K562 (cell line): ENCODE data around the gene TUBGCP6. TPM values are rescaled to one million over a fixed set of nuclear protein-coding genes. Genes with fewer than 3 reads are reported as not detected.
A peak's percentile ranks its signal among the peaks of the same experiment; 100 is the strongest.

Source experiments
- ATAC-seq: fragments of 200-7000 bp; cut with Tn5 transposase; 3 replicates; pipeline ENCODE4 v1.9.1; 2020; ENCODE audit warnings: moderate library complexity
- BruUV-seq: library from RNA; stranded (reverse); fragments of 400-500 nt; replicated peaks from 2 replicates; lab custom pipeline; 2021; lab: Mats Ljungman, UMichigan
- CTCF ChIA-PET: fragments of 300-600 bp; formaldehyde crosslinking; extraction: SDS; loops from one replicate; lab custom pipeline; 2021; ENCODE audit warnings: low intra/inter-chr PET ratio; lab: Yijun Ruan, JAX
- POLR2A ChIA-PET: fragments of 300-600, 350-650 bp; sonication (Branson Sonifier 250); formaldehyde crosslinking; extraction: SDS; loops from one replicate; lab custom pipeline; 2021; ENCODE audit warnings: antibody characterized with exemption, inconsistent platforms; lab: Yijun Ruan, JAX
- DNase-seq, 4 experiments: peaks; one replicate each; pipeline versions ENCODE4 v3.0.0 to v3.0.0-alpha.2; 2011 to 2018; ENCODE audit warnings: low spot score in 3 of 4, mixed read lengths in 3 of 4; ENCODE audit errors: extremely low read depth in 1 of 4
- FAIRE-seq: peaks from 2 replicates; lab custom pipeline; 2011; peaks lifted over from hg19 to GRCh38; lab: Jason Lieb, UNC
- H2AFZ ChIP-seq: 2 replicates; pipeline ENCODE4 v1.6.0; 2011; ENCODE audit warnings: low read depth, low read length, control low read depth, inconsistent platforms
- H3K27ac ChIP-seq: fragments of 200-600 bp; 3 replicates; pipeline ENCODE4 v1.8.0; 2011; ENCODE audit warnings: low read depth, mild to moderate bottlenecking, control low read depth, inconsistent platforms, low read length, moderate library complexity, mixed read lengths; ENCODE audit errors: extremely low read depth
- H3K27me3 ChIP-seq, 2 experiments: fragments of 300-600 bp in 1 of 2; 2 replicates in 1 of 2; 3 replicates in 1 of 2; pipeline versions ENCODE4 v1.6.0 to v1.8.0; 2011; ENCODE audit warnings: inconsistent platforms in 2 of 2, low read length in 2 of 2, mild to moderate bottlenecking in 1 of 2, mixed read lengths in 1 of 2, moderate library complexity in 1 of 2; ENCODE audit not compliant: control insufficient read depth in 2 of 2, insufficient read depth in 2 of 2
- H3K36me3 ChIP-seq: fragments of 300-600 bp; 3 replicates; pipeline ENCODE4 v1.8.0; 2011; ENCODE audit warnings: mild to moderate bottlenecking, low read length, inconsistent platforms; ENCODE audit not compliant: control insufficient read depth, insufficient read depth
- H3K4me1 ChIP-seq, 2 experiments: fragments of 200-600 bp in 1 of 2; replicated peaks in 1 of 2; 2 replicates in 1 of 2; 3 replicates in 1 of 2; pipeline versions ENCODE4 v1.5.1 to v1.8.0; 2011; ENCODE audit warnings: inconsistent platforms in 2 of 2, low read length in 2 of 2, mild to moderate bottlenecking in 1 of 2, mixed read lengths in 1 of 2, moderate library complexity in 1 of 2; ENCODE audit not compliant: control insufficient read depth in 2 of 2, insufficient read depth in 2 of 2
- H3K4me2 ChIP-seq: 2 replicates; pipeline ENCODE4 v1.6.1; 2011; ENCODE audit warnings: low read length, control low read depth, inconsistent platforms, mixed read lengths; ENCODE audit not compliant: insufficient read depth
- H3K4me3 ChIP-seq: fragments of 200-600 bp; sonication (generic), shearing (Covaris generic); 2 replicates; pipeline ENCODE4 v1.5.1; 2016; ENCODE audit warnings: control low read depth, inconsistent platforms
- H3K79me2 ChIP-seq: fragments of 200-600 bp; 3 replicates; pipeline ENCODE4 v1.8.0; 2011; ENCODE audit warnings: low read length, inconsistent platforms; ENCODE audit not compliant: control insufficient read depth, insufficient read depth
- H3K9ac ChIP-seq, 2 experiments: 2 replicates each; pipeline versions ENCODE4 v1.6.0 to v1.6.1; 2011; ENCODE audit warnings: low read depth in 2 of 2, low read length in 2 of 2, control low read depth in 1 of 2, inconsistent platforms in 1 of 2, mild to moderate bottlenecking in 1 of 2, mixed read lengths in 1 of 2; ENCODE audit not compliant: insufficient read depth in 1 of 2
- H3K9me1 ChIP-seq: one replicate; pipeline ENCODE4 v1.6.0; 2011; ENCODE audit warnings: inconsistent platforms, mild to moderate bottlenecking, low read length, moderate library complexity; ENCODE audit not compliant: control insufficient read depth, insufficient read depth
- H3K9me3 ChIP-seq: replicated peaks from 2 replicates; pipeline ENCODE4 v1.5.1; 2011; ENCODE audit warnings: low read depth, low read length, inconsistent platforms; ENCODE audit not compliant: control insufficient read depth, insufficient read depth
- H4K20me1 ChIP-seq: replicated peaks from 2 replicates; pipeline ENCODE4 v1.6.1; 2011; ENCODE audit warnings: low read length, inconsistent platforms, mixed read lengths; ENCODE audit not compliant: control insufficient read depth, insufficient read depth
- ATF4 ChIP-seq: fragments of 450-650 bp; formaldehyde crosslinking; IDR thresholded peaks from 2 replicates; pipeline ENCODE4 v1.4.0; 2022; ENCODE audit warnings: mild to moderate bottlenecking, moderate library complexity
- CCNT2 ChIP-seq: IDR thresholded peaks from 2 replicates; pipeline ENCODE4 v1.6.1; 2011; ENCODE audit warnings: borderline replicate concordance, low read depth, mild to moderate bottlenecking, moderate library complexity, mixed read lengths, low read length; ENCODE audit not compliant: insufficient read length; ENCODE audit errors: extremely low read depth
- ELF1 ChIP-seq: fragments of 200-800 bp; sonication (Bioruptor generic); IDR thresholded peaks from 2 replicates; pipeline ENCODE4 v1.6.1; 2016; ENCODE audit warnings: missing genetic modification characterization, missing compliant biosample characterization
- IRF1 ChIP-seq: sonication (generic); formaldehyde crosslinking; IDR thresholded peaks from 2 replicates; pipeline ENCODE4 v1.8.0; 2022; ENCODE audit warnings: missing genetic modification reagents, mild to moderate bottlenecking, borderline replicate concordance
- MEIS2 ChIP-seq: fragments of 450-650 bp; IDR thresholded peaks from 2 replicates; pipeline ENCODE4 v1.6.1; 2014; ENCODE audit warnings: mild to moderate bottlenecking; ENCODE audit not compliant: partially characterized antibody
- NCOA4 ChIP-seq: fragments of 450-650 bp; IDR thresholded peaks from 2 replicates; pipeline ENCODE4 v1.6.1; 2018; ENCODE audit warnings: mild to moderate bottlenecking; ENCODE audit not compliant: partially characterized antibody
- NUFIP1 ChIP-seq: fragments of 450-650 bp; IDR thresholded peaks from 2 replicates; pipeline ENCODE4 v1.6.1; 2018; ENCODE audit not compliant: partially characterized antibody
- RFX7 ChIP-seq: fragments of 250-450 bp; sonication (Bioruptor Pico); IDR thresholded peaks from 2 replicates; pipeline ENCODE4 v1.5.1; 2021; ENCODE audit warnings: mild to moderate bottlenecking
- RUNX1 ChIP-seq: sonication (generic); IDR thresholded peaks from 2 replicates; pipeline ENCODE4 v1.6.1; 2016; ENCODE audit warnings: antibody characterized with exemption, low read depth
- TGIF2 ChIP-seq: sonication (generic); formaldehyde crosslinking; IDR thresholded peaks from 2 replicates; pipeline ENCODE4 v1.8.1; 2022; ENCODE audit warnings: mild to moderate bottlenecking, missing genetic modification reagents, moderate library complexity
- THAP12 ChIP-seq: fragments of 250-450 bp; sonication (Bioruptor Pico); IDR thresholded peaks from 2 replicates; pipeline ENCODE4 v1.9.0; 2021; ENCODE audit warnings: mild to moderate bottlenecking, inconsistent platforms
- U2AF1 ChIP-seq: fragments of 200-400 bp; formaldehyde crosslinking; optimal IDR thresholded peaks from 2 replicates; pipeline ENCODE3; 2017; ENCODE audit warnings: mild to moderate bottlenecking, low read depth, low read length, moderate library complexity
- ZNF197 ChIP-seq: fragments of 200-800 bp; sonication (Bioruptor generic); IDR thresholded peaks from 2 replicates; pipeline ENCODE4 v1.6.1; 2016; ENCODE audit warnings: low read depth, missing genetic modification characterization, missing compliant biosample characterization
- ZNF263 ChIP-seq: sonication (generic); formaldehyde crosslinking; IDR thresholded peaks from 2 replicates; pipeline ENCODE4 v1.8.0; 2022; ENCODE audit warnings: mild to moderate bottlenecking, missing genetic modification reagents, borderline replicate concordance
- ZNF354B ChIP-seq: fragments of 250-450 bp; sonication (Bioruptor Pico); IDR thresholded peaks from 2 replicates; pipeline ENCODE4 v1.4.0; 2020
- ZNF589 ChIP-seq: fragments of 200-800 bp; sonication (Bioruptor generic); IDR thresholded peaks from 2 replicates; pipeline ENCODE4 v1.6.1; 2016; ENCODE audit warnings: low read depth, missing genetic modification characterization, missing compliant biosample characterization
- ZNF740 ChIP-seq, 3 experiments: fragments of 200-800 bp in 1 of 3; sonication (Bioruptor generic) in 1 of 3; sonication (generic) in 1 of 3; formaldehyde crosslinking in 1 of 3; IDR thresholded peaks; 2 replicates each; pipeline versions ENCODE4 v1.6.1 to v1.8.0; 2016 to 2022; ENCODE audit warnings: mild to moderate bottlenecking in 2 of 3, missing compliant biosample characterization in 2 of 3, missing genetic modification characterization in 2 of 3, missing genetic modification reagents in 1 of 3
- ZNF75A ChIP-seq: fragments of 450-650 bp; formaldehyde crosslinking; IDR thresholded peaks from 2 replicates; pipeline ENCODE4 v1.4.0; 2020; ENCODE audit warnings: mild to moderate bottlenecking
- WGBS: fragments of 100-300 bp; shearing (Covaris generic); methylation state at CpG from one replicate; pipeline ENCODE4 v1.1.6; 2016; ENCODE audit warnings: low coverage, mixed read lengths; ENCODE audit not compliant: insufficient coverage; ENCODE audit errors: missing lambda C conversion rate; 5-methylcytosine and 5-hydroxymethylcytosine counted together
- in situ Hi-C: fragments of 300-500 bp; cut with MboI; formaldehyde crosslinking; loops from 4 replicates; pipeline ENCODE4 v1.15.0; 2018; ENCODE audit warnings: inconsistent platforms, mixed read lengths
- intact Hi-C: fragments of 100-400 bp; cut with micrococcal nuclease; formaldehyde crosslinking; loops from 2 replicates; pipeline ENCODE4 v1.14.2; 2022
- polyA plus RNA-seq, 8 experiments: library from polyadenylated mRNA; depleted of rRNA in 4 of 8; stranded (reverse) in 5 of 8; unstranded in 3 of 8; fragments of >200 nt; fragmentation: Nextera tagmentation in 2 of 8; fragmentation: Illumina TruSeq in 1 of 8; extraction: Ambion mirVana in 2 of 8; extraction: Trizol in 1 of 8; gene quantifications; 2 replicates each; pipeline versions ENCODE4 v1.2.1 to v1.2.3, GENCODE V29; 2011 to 2014; ENCODE audit warnings: inconsistent platforms in 1 of 8, missing spikeins in 1 of 8
- total RNA-seq, 7 experiments: library from RNA; depleted of rRNA in 6 of 7; stranded (reverse); fragments of >200 nt in 6 of 7; fragmentation: Illumina TruSeq in 2 of 7; extraction: Trizol in 2 of 7; gene quantifications; 2 replicates each; pipeline versions ENCODE4 v1.2.1 to v1.2.3, GENCODE V29; 2011 to 2021; ENCODE audit warnings: low replicate concordance in 1 of 7

Gene TUBGCP6
- total and polyA plus RNA-seq, 9 of the 15 experiments (the other 6 are each of a cell fraction or from before 2014, with no cell fraction given), result 0.76 to 33.0 (median 10.1) TPM

GRCh38 chr22:50171965-50172421 is 72.8 kb downstream of the TUBGCP6 start:
- POLR2A ChIA-PET, result no interaction called here
- no peak overlapping the region for H3K27ac ChIP-seq
- no peak overlapping the region for H3K4me2 ChIP-seq
- no peaks in the 10 kb centered on the region for H3K9me1 ChIP-seq
- peak overlapping the region in 1 of 2 experiments; percentile 73; a peak in 2 of 4 replicates for H3K9ac ChIP-seq
- H3K79me2 ChIP-seq, result no peaks in the 10 kb centered on the region
- intact Hi-C loops (no loop called here), in situ Hi-C loops (no loop called here)
- FAIRE-seq (no peak), DNase-seq (no peak), ATAC-seq (no peak)
- BruUV-seq, result no TSS peak
- H2AFZ ChIP-seq, result no peak overlapping the region
- H3K9me3 ChIP-seq, result no peaks in the 10 kb centered on the region
- no peaks in the 10 kb centered on the region for H4K20me1 ChIP-seq
- CTCF ChIA-PET, result no interaction called here
- no peaks in the 10 kb centered on the region for H3K36me3 ChIP-seq
- H3K4me3 ChIP-seq, result no peak overlapping the region
- H3K4me1 ChIP-seq, result peaks cover 10 to 62% of the 10 kb centered on the region in 2 experiments; a peak in 4 of 5 replicates
- H3K27me3 ChIP-seq, result no peaks in the 10 kb centered on the region
- WGBS, result 70% methylated on average over 10 of the region's 13 CpGs
- no peak for TF ChIP-seq ZNF263
- TF ChIP-seq U2AF1, result no peak
- no peak for TF ChIP-seq CCNT2
- no peak for TF ChIP-seq ATF4 (CRISPR knock-in tag)
- no peak for TF ChIP-seq ZNF197 (CRISPR knock-in tag)
- no peak for TF ChIP-seq ELF1
- TF ChIP-seq RFX7, result no peak
- no peak for TF ChIP-seq RUNX1
- TF ChIP-seq ZNF354B (CRISPR knock-in tag), result no peak
- TF ChIP-seq NUFIP1, result no peak
- TF ChIP-seq NCOA4, result no peak
- no peak for TF ChIP-seq TGIF2 (CRISPR knock-in tag)
- no peak for TF ChIP-seq IRF1
- no peak for TF ChIP-seq ZNF740 (CRISPR knock-in tag; IDR thresholded peaks at IDR 0.05)
- no peak for TF ChIP-seq ZNF740 (tag; IDR thresholded peaks at IDR 0.05)
- no peak for TF ChIP-seq ZNF589 (CRISPR knock-in tag)
- no peak for TF ChIP-seq MEIS2
- TF ChIP-seq THAP12 (CRISPR knock-in tag), result no peak
- no peak for TF ChIP-seq ZNF75A (CRISPR knock-in tag)
